ENCODE results near the gene TMEM242. TPM values are rescaled to one million over a fixed set of nuclear protein-coding genes. Genes with fewer than 3 reads are reported as not detected.

Gene TMEM242
- total and polyA plus RNA-seq, 2 of the 13 experiments (the other 11 are each of a cell fraction or from before 2014, with no cell fraction given) = 5.6 to 11.1 TPM

- DNase-seq (ENCODE audit: low spot score) (no peak), ATAC-seq (no peak; the same call in 1 of the 3 replicates), FAIRE-seq (no peak)
- no TSS peak for BruUV-seq (replicated peaks)
- TF ChIP-seq FOSL2 (CRISPR knock-in tag; IDR thresholded peaks at IDR 0.05) = no peak
- no peak for TF ChIP-seq ZNF274 (CRISPR knock-in tag; IDR thresholded peaks at IDR 0.05)
- TF ChIP-seq TIGD3 (CRISPR knock-in tag; IDR thresholded peaks at IDR 0.05; ENCODE audit: borderline replicate concordance) = no peak
- TF ChIP-seq ZNF225 (CRISPR knock-in tag; IDR thresholded peaks at IDR 0.05) = no peak
- TF ChIP-seq ZSCAN12 (CRISPR knock-in tag; IDR thresholded peaks at IDR 0.05) = no peak
- TF ChIP-seq SNAPC5 (CRISPR knock-in tag; IDR thresholded peaks at IDR 0.05; ENCODE audit: borderline replicate concordance) = no peak
- TF ChIP-seq USF2 (IDR thresholded peaks at IDR 0.05; ENCODE audit: low read depth, low read length) = no peak
- no peak for TF ChIP-seq USF2 (CRISPR knock-in tag; IDR thresholded peaks at IDR 0.05; ENCODE audit: borderline replicate concordance)
- TF ChIP-seq ZNF761 (CRISPR knock-in tag; conservative IDR thresholded peaks at IDR 0.05) = no peak
- no peak for TF ChIP-seq ZNF446 (CRISPR knock-in tag; IDR thresholded peaks at IDR 0.05)
- no peak for TF ChIP-seq ATAD3A (CRISPR knock-in tag; IDR thresholded peaks at IDR 0.05)
- no peak for TF ChIP-seq REST (IDR thresholded peaks at IDR 0.05; ENCODE audit: borderline replicate concordance in 1 of 2, low read depth in 1 of 2, low read length in 2 of 2)
- no peak for TF ChIP-seq SIX4 (CRISPR knock-in tag; IDR thresholded peaks at IDR 0.05)
- TF ChIP-seq PRPF4 (IDR thresholded peaks at IDR 0.05; ENCODE audit: low read depth, low read length, poor library complexity, severe bottlenecking) = no peak
- TF ChIP-seq ZNF275 (CRISPR knock-in tag; IDR thresholded peaks at IDR 0.05; ENCODE audit: borderline replicate concordance) = no peak
- TF ChIP-seq JUNB (CRISPR knock-in tag; IDR thresholded peaks at IDR 0.05; ENCODE audit: borderline replicate concordance) = no peak
- no peaks in the 10 kb centered on the region for H3K9me3 ChIP-seq (ENCODE audit: low read length)
- no peaks in the 10 kb centered on the region for H3K36me3 ChIP-seq (replicated peaks in 1 of 2; ENCODE audit: control insufficient read depth in 1 of 2, insufficient read depth in 2 of 2, low read length in 2 of 2)
- ChIA-PET POLR2A (no interaction called here), CTCF (ENCODE audit: low intra/inter-chr PET ratio, low total read pairs) (no interaction called here)
- H4K20me1 ChIP-seq (ENCODE audit: insufficient read depth, low read length) = no peaks in the 10 kb centered on the region
- H3K9ac ChIP-seq (ENCODE audit: insufficient read depth, low read depth, low read length) = no peak overlapping the region
- in situ Hi-C loops (cut with HindIII; ENCODE audit: extremely low pct_ligation_motif_present, low pct_unique_long_range_greater_than_20kb) (no loop called here), intact Hi-C loops (cut with micrococcal nuclease; ENCODE audit: unreplicated experiment) (no loop called here)
- H3K27ac ChIP-seq (ENCODE audit: extremely low read length, insufficient read depth, low read length) = no peak overlapping the region
- H3K4me1 ChIP-seq (ENCODE audit: insufficient read depth, low read length) = peaks cover 17% of the 10 kb centered on the region
- 81% methylated on average over 7 of the region's 7 CpGs for WGBS (ENCODE audit: low lambda C conversion rate)
- H2AFZ ChIP-seq (ENCODE audit: low read length) = no peak overlapping the region
- no peaks in the 10 kb centered on the region for H3K79me2 ChIP-seq (ENCODE audit: insufficient read depth, low read length)
- peaks cover 0 to 2% of the 10 kb centered on the region in 2 experiments; a peak in 2 of 5 replicates for H3K27me3 ChIP-seq (ENCODE audit: control insufficient read depth in 1 of 2, insufficient read depth in 2 of 2, low read length in 2 of 2)
- H3K4me2 ChIP-seq (ENCODE audit: low read depth, low read length) = no peak overlapping the region
- H3K4me3 ChIP-seq (replicated peaks in 1 of 3; ENCODE audit: insufficient read depth in 1 of 3, low read depth in 2 of 3, low read length in 3 of 3) = no peak overlapping the region
These were observed 41.0 kb downstream of the TMEM242 start for GRCh38 chr6:157282284-157282683.
